ENCODE results near the gene HNRNPCL4. TPM values are rescaled to one million over a fixed set of nuclear protein-coding genes. Genes with fewer than 3 reads are reported as not detected.
"Not testable (repeated sequence)": the region's sequence is repeated elsewhere in the genome, so short reads cannot be mapped to it uniquely, and the experiment has no call there.

Gene HNRNPCL4
- not detected for total RNA-seq (ENCODE audit: unreplicated experiment)
- long read RNA-seq = 0 reads

DNA sequence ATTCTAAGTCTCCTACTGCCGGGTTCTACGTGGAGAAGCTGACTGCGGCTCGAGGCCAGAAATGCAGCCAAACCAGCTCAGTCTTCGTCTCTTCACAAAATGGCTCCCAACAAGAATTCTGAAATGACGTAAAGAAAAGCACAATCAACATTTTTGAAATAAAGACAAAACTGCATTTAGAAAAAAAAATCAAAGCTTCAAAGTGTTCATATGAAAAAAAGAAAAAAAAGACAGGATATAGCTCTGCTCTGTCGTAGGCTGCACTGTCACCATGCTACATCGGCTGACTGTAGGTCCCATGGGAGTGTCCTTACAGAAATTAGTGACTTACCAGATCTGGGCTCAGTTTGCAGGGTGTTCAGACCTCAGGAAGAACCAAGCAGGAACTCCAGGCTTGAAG lies at the start of gene HNRNPCL4:
Gene HNRNPCL4, minus strand, starts transcription at position 101 of the 400 bp plus-strand sequence. CDS start 164 bp downstream, outside the sequence.
- H3K4me1 Mint-ChIP-seq (ENCODE audit: low read depth, unreplicated experiment); H3K4me3 Mint-ChIP-seq (ENCODE audit: unreplicated experiment); DNase-seq; H3K27ac Mint-ChIP-seq (ENCODE audit: unreplicated experiment); H3K9me3 Mint-ChIP-seq (ENCODE audit: unreplicated experiment); H3K36me3 Mint-ChIP-seq (ENCODE audit: unreplicated experiment); H3K27me3 Mint-ChIP-seq (ENCODE audit: unreplicated experiment): not testable (repeated sequence)

GRCh38 chr1:13208712-13209111 lies 43.3 kb upstream of the HNRNPCL4 start:
- H3K27me3 Mint-ChIP-seq (ENCODE audit: unreplicated experiment); H3K9me3 Mint-ChIP-seq (ENCODE audit: unreplicated experiment); H3K36me3 Mint-ChIP-seq (ENCODE audit: unreplicated experiment); H3K27ac Mint-ChIP-seq (ENCODE audit: unreplicated experiment); H3K4me3 Mint-ChIP-seq (ENCODE audit: unreplicated experiment); DNase-seq; H3K4me1 Mint-ChIP-seq (ENCODE audit: low read depth, unreplicated experiment): not testable (repeated sequence)

- not testable (repeated sequence) for DNase-seq; H3K4me1 Mint-ChIP-seq (ENCODE audit: low read depth, unreplicated experiment); H3K27me3 Mint-ChIP-seq (ENCODE audit: unreplicated experiment); H3K27ac Mint-ChIP-seq (ENCODE audit: unreplicated experiment); H3K4me3 Mint-ChIP-seq (ENCODE audit: unreplicated experiment); H3K36me3 Mint-ChIP-seq (ENCODE audit: unreplicated experiment); H3K9me3 Mint-ChIP-seq (ENCODE audit: unreplicated experiment)
Measured at GRCh38 chr1:13201309-13201708, 35.9 kb upstream of the HNRNPCL4 start, which contains the start of gene PRAMEF13. Gene PRAMEF13, minus strand, starts transcription at chr1:13201409. Its CDS starts 1,820 bp downstream, at chr1:13199589.

- not testable (repeated sequence) for H3K4me1 Mint-ChIP-seq (ENCODE audit: low read depth, unreplicated experiment); H3K27me3 Mint-ChIP-seq (ENCODE audit: unreplicated experiment); H3K9me3 Mint-ChIP-seq (ENCODE audit: unreplicated experiment); H3K36me3 Mint-ChIP-seq (ENCODE audit: unreplicated experiment); H3K4me3 Mint-ChIP-seq (ENCODE audit: unreplicated experiment); DNase-seq; H3K27ac Mint-ChIP-seq (ENCODE audit: unreplicated experiment)
Measured at GRCh38 chr1:13171548-13171947, 6.1 kb upstream of the HNRNPCL4 start, which contains the start of gene PRAMEF9. Gene PRAMEF9, plus strand, starts transcription at chr1:13171848. Its CDS starts 3,433 bp downstream, at chr1:13175281.

GRCh38 chr1:13155909-13156308 lies 9.5 kb downstream of the HNRNPCL4 start, which contains the start of gene PRAMEF26:
Gene PRAMEF26, minus strand, starts transcription at chr1:13156009. Its CDS starts 2,914 bp downstream, at chr1:13153095.
- not testable (repeated sequence) for H3K27me3 Mint-ChIP-seq (ENCODE audit: unreplicated experiment)

GRCh38 chr1:13116754-13117153 lies 48.7 kb downstream of the HNRNPCL4 start, which contains the start of gene HNRNPCL2:
Gene HNRNPCL2, minus strand, starts transcription at chr1:13116854. Its CDS starts 454 bp downstream, at chr1:13116400.
- not testable (repeated sequence) for H3K36me3 Mint-ChIP-seq (ENCODE audit: unreplicated experiment)
- peaks cover 10% of the 10 kb centered on the region for H3K9me3 Mint-ChIP-seq (ENCODE audit: unreplicated experiment)

More at GRCh38 chr1:13155909-13156308, 9.5 kb downstream of the HNRNPCL4 start, which contains the start of gene PRAMEF26:
- DNase-seq; H3K9me3 Mint-ChIP-seq (ENCODE audit: unreplicated experiment); H3K4me1 Mint-ChIP-seq (ENCODE audit: low read depth, unreplicated experiment); H3K36me3 Mint-ChIP-seq (ENCODE audit: unreplicated experiment); H3K4me3 Mint-ChIP-seq (ENCODE audit: unreplicated experiment); H3K27ac Mint-ChIP-seq (ENCODE audit: unreplicated experiment): not testable (repeated sequence)

More at GRCh38 chr1:13116754-13117153, 48.7 kb downstream of the HNRNPCL4 start, which contains the start of gene HNRNPCL2:
- not testable (repeated sequence) for DNase-seq; H3K27ac Mint-ChIP-seq (ENCODE audit: unreplicated experiment); H3K4me3 Mint-ChIP-seq (ENCODE audit: unreplicated experiment); H3K4me1 Mint-ChIP-seq (ENCODE audit: low read depth, unreplicated experiment); H3K27me3 Mint-ChIP-seq (ENCODE audit: unreplicated experiment)

Other genes starting within 250 kb of the HNRNPCL4 start
- gene PRAMEF7, start 249.0 kb downstream of the HNRNPCL4 start, total RNA-seq (ENCODE audit: unreplicated experiment) = not detected
- not detected for gene PRAMEF6, start 218.1 kb downstream of the HNRNPCL4 start, total RNA-seq (ENCODE audit: unreplicated experiment)
- not detected for gene PRAMEF27, start 109.1 kb downstream of the HNRNPCL4 start, total RNA-seq (ENCODE audit: unreplicated experiment)
- not detected for gene HNRNPCL3, start 104.9 kb downstream of the HNRNPCL4 start, total RNA-seq (ENCODE audit: unreplicated experiment)
- gene PRAMEF25, start 94.9 kb downstream of the HNRNPCL4 start, total RNA-seq (ENCODE audit: unreplicated experiment) = not detected
- gene HNRNPCL2, start 48.8 kb downstream of the HNRNPCL4 start, total RNA-seq (ENCODE audit: unreplicated experiment) = not detected
- gene PRAMEF26, start 9.6 kb downstream of the HNRNPCL4 start, total RNA-seq (ENCODE audit: unreplicated experiment) = not detected
- gene PRAMEF9, start 6.2 kb upstream of the HNRNPCL4 start, total RNA-seq (ENCODE audit: unreplicated experiment) = not detected
- 0.44 TPM for gene PRAMEF13, start 35.8 kb upstream of the HNRNPCL4 start, total RNA-seq (ENCODE audit: unreplicated experiment)
- gene PRAMEF18, start 60.5 kb upstream of the HNRNPCL4 start, total RNA-seq (ENCODE audit: unreplicated experiment) = not detected
- not detected for gene PRAMEF5, start 88.6 kb upstream of the HNRNPCL4 start, total RNA-seq (ENCODE audit: unreplicated experiment)
- gene PRAMEF8, start 119.5 kb upstream of the HNRNPCL4 start, total RNA-seq (ENCODE audit: unreplicated experiment) = not detected
- not detected for gene PRAMEF33, start 137.9 kb upstream of the HNRNPCL4 start, total RNA-seq (ENCODE audit: unreplicated experiment)
- not detected for gene PRAMEF15, start 149.9 kb upstream of the HNRNPCL4 start, total RNA-seq (ENCODE audit: unreplicated experiment)
- gene PRAMEF14, start 181.5 kb upstream of the HNRNPCL4 start, total RNA-seq (ENCODE audit: unreplicated experiment) = 0.32 TPM
- gene PRAMEF19, start 206.3 kb upstream of the HNRNPCL4 start, total RNA-seq (ENCODE audit: unreplicated experiment) = not detected
- not detected for gene PRAMEF17, start 224.0 kb upstream of the HNRNPCL4 start, total RNA-seq (ENCODE audit: unreplicated experiment)
- not detected for gene PRAMEF20, start 244.8 kb upstream of the HNRNPCL4 start, total RNA-seq (ENCODE audit: unreplicated experiment)

Measured in glutamatergic neuron (in vitro differentiated cells).